ENCODE measurements around the gene ELL2. TPM values are rescaled to one million over a fixed set of nuclear protein-coding genes. Genes with fewer than 3 reads are reported as not detected.

Gene ELL2
- total and polyA plus RNA-seq, 7 donors = 6.7 to 35.3 (median 26.6) TPM

- Histone ChIP-seq H3K36me3 (no peaks in the 10 kb centered on the region), H3K27ac (no peak overlapping the region), H3K4me1 (no peaks in the 10 kb centered on the region), H3K9me3 (no peaks in the 10 kb centered on the region), H3K4me3 (no peak overlapping the region), H3K27me3 (no peaks in the 10 kb centered on the region)
- TF ChIP-seq EP300 (IDR thresholded peaks at IDR 0.05) (no peak), POLR2A (IDR thresholded peaks at IDR 0.05) (no peak), POLR2AphosphoS5 (IDR thresholded peaks at IDR 0.05) (no peak), CTCF (IDR thresholded peaks at IDR 0.05) (no peak)
- intact Hi-C loops (cut with DNase I) = no loop called here
- DNase-seq = no peak
- WGBS, 2 donors = 82 to 92% methylated on average over 4 of the region's 4 CpGs
Measured at GRCh38 chr5:95932941-95933340, 28.7 kb downstream of the ELL2 start.

GRCh38 chr5:95931079-95931833, 30.4 kb downstream of the ELL2 start:
- Histone ChIP-seq H3K27ac (no peak overlapping the region), H3K27me3 (no peaks in the 10 kb centered on the region), H3K36me3 (no peaks in the 10 kb centered on the region), H3K9me3 (no peaks in the 10 kb centered on the region), H3K4me1 (no peaks in the 10 kb centered on the region), H3K4me3 (no peak overlapping the region)
- WGBS, 2 donors = 82 to 93% methylated on average over 3 of the region's 3 CpGs
- TF ChIP-seq POLR2AphosphoS5 (IDR thresholded peaks at IDR 0.05) = no peak
- TF ChIP-seq CTCF (IDR thresholded peaks at IDR 0.05) = no peak
- TF ChIP-seq EP300 (IDR thresholded peaks at IDR 0.05) = no peak
- TF ChIP-seq POLR2A (IDR thresholded peaks at IDR 0.05) = no peak
- intact Hi-C loops (cut with DNase I) = no loop called here
- no peak for DNase-seq

- no peak overlapping the region for H3K27ac ChIP-seq
Measured at GRCh38 chr5:95930141-95930930, 31.3 kb downstream of the ELL2 start.

GRCh38 chr5:95928724-95929253, 32.9 kb downstream of the ELL2 start:
- no peak for DNase-seq
- no peaks in the 10 kb centered on the region for H3K9me3 ChIP-seq
- WGBS, 2 donors = 98% methylated on average over 7 of the region's 7 CpGs
- no peak overlapping the region for H3K4me3 ChIP-seq
- H3K36me3 ChIP-seq = no peaks in the 10 kb centered on the region
- TF ChIP-seq POLR2AphosphoS5 (IDR thresholded peaks at IDR 0.05) (no peak), EP300 (IDR thresholded peaks at IDR 0.05) (no peak), CTCF (IDR thresholded peaks at IDR 0.05) (no peak), POLR2A (IDR thresholded peaks at IDR 0.05) (no peak)
- intact Hi-C loops (cut with DNase I) = no loop called here
- no peaks in the 10 kb centered on the region for H3K4me1 ChIP-seq
- no peaks in the 10 kb centered on the region for H3K27me3 ChIP-seq
- no peak overlapping the region for H3K27ac ChIP-seq

More at GRCh38 chr5:95930141-95930930, 31.3 kb downstream of the ELL2 start:
- H3K4me3 ChIP-seq = no peak overlapping the region
- TF ChIP-seq CTCF (IDR thresholded peaks at IDR 0.05) = no peak
- TF ChIP-seq EP300 (IDR thresholded peaks at IDR 0.05) = no peak
- TF ChIP-seq POLR2A (IDR thresholded peaks at IDR 0.05) = no peak
- TF ChIP-seq POLR2AphosphoS5 (IDR thresholded peaks at IDR 0.05) = no peak
- H3K9me3 ChIP-seq = no peaks in the 10 kb centered on the region
- no peaks in the 10 kb centered on the region for H3K36me3 ChIP-seq
- no peak for DNase-seq
- no peaks in the 10 kb centered on the region for H3K27me3 ChIP-seq
- intact Hi-C loops (cut with DNase I) = no loop called here
- no peaks in the 10 kb centered on the region for H3K4me1 ChIP-seq
- 92 to 97% methylated on average over 4 of the region's 4 CpGs for WGBS, 2 donors

Data from sigmoid colon (tissue), 7 donors.